OCI-LY3 (cell line): ENCODE measurements around the gene RAB9B.

Source experiments
- H2AFZ ChIP-seq: fragments of 200-600, 300-600 bp; shearing (Covaris generic); 2 replicates; pipeline ENCODE4 v1.6.0; 2014; ENCODE audit warnings: antibody characterized with exemption, low read depth, low read length
- H3K27ac ChIP-seq: fragments of 200-600, 300-600 bp; sonication (generic); 2 replicates; pipeline ENCODE4 v1.5.1; 2014; ENCODE audit warnings: mild to moderate bottlenecking, low read length, moderate library complexity, mixed read lengths
- H3K27me3 ChIP-seq: fragments of 200-600, 300-600 bp; sonication (generic); 2 replicates; pipeline ENCODE4 v1.6.1; 2014; ENCODE audit warnings: low read depth, low read length, mixed read lengths
- H3K36me3 ChIP-seq: fragments of 200-600, 300-600 bp; sonication (generic); replicated peaks from 2 replicates; pipeline ENCODE3; 2014; ENCODE audit warnings: low read depth, low read length, mixed read lengths
- H3K4me1 ChIP-seq: fragments of 300-600, 200-600 bp; sonication (generic); 2 replicates; pipeline ENCODE4 v1.6.1; 2014; ENCODE audit warnings: low read length, mixed read lengths
- H3K4me2 ChIP-seq: fragments of 200-600, 300-600 bp; sonication (generic); 2 replicates; pipeline ENCODE4 v1.6.1; 2014; ENCODE audit warnings: low read length, mixed read lengths
- H3K4me3 ChIP-seq: fragments of 300-600, 200-600 bp; sonication (generic); 2 replicates; pipeline ENCODE4 v1.5.1; 2014; ENCODE audit warnings: antibody characterized with exemption, mild to moderate bottlenecking, low read length, moderate library complexity
- H3K79me2 ChIP-seq: fragments of 300-600, 200-600 bp; shearing (Covaris generic); 2 replicates; pipeline ENCODE4 v1.6.1; 2014; ENCODE audit warnings: mild to moderate bottlenecking, low read length, mixed read lengths
- H3K9ac ChIP-seq: fragments of 300-600, 200-600 bp; shearing (Covaris generic); 2 replicates; pipeline ENCODE4 v1.6.0; 2014; ENCODE audit warnings: mild to moderate bottlenecking, low read length, moderate library complexity
- H3K9me3 ChIP-seq: fragments of 200-600, 300-600 bp; shearing (Covaris generic); 2 replicates; pipeline ENCODE4 v1.6.1; 2014; ENCODE audit warnings: low read length, mixed read lengths; ENCODE audit not compliant: insufficient read depth
- H4K20me1 ChIP-seq: fragments of 200-600, 300-600 bp; sonication (generic); 2 replicates; pipeline ENCODE4 v1.6.1; 2016; ENCODE audit warnings: low read length, mixed read lengths; ENCODE audit not compliant: insufficient read depth
- EZH2phosphoT487 ChIP-seq: fragments of 200-600 bp; shearing (Covaris generic); IDR thresholded peaks from 2 replicates; pipeline ENCODE4 v1.6.1; 2018; ENCODE audit warnings: antibody characterized with exemption, mixed run types, low read depth
- TF ChIP-seq, protein P1 (sequence below): fragments of 200-600, 300-600 bp; sonication (generic); IDR thresholded peaks from 2 replicates; pipeline ENCODE4 v1.5.1; 2014; ENCODE audit warnings: antibody characterized with exemption, low read length, low read depth

RAB9B gene

GRCh38 chrX:103780336-103781061 is 51.6 kb downstream of the RAB9B start:
- Histone ChIP-seq H3K79me2 (no peaks in the 10 kb centered on the region), H3K36me3 (no peaks in the 10 kb centered on the region), H3K4me3 (no peak overlapping the region)

GRCh38 chrX:103779141-103779789 is 52.8 kb downstream of the RAB9B start:
- H4K20me1 ChIP-seq = no peaks in the 10 kb centered on the region
- no peak overlapping the region for H3K27ac ChIP-seq
- H3K9ac ChIP-seq = no peak overlapping the region
- no peak overlapping the region for H2AFZ ChIP-seq
- H3K4me3 ChIP-seq = no peak overlapping the region
- H3K36me3 ChIP-seq = no peaks in the 10 kb centered on the region
- H3K79me2 ChIP-seq = no peaks in the 10 kb centered on the region
- H3K27me3 ChIP-seq = 0 out of 2 replicates have a peak, but pooled peaks cover 3% of the 10 kb centered on the region
- no peak overlapping the region for H3K4me2 ChIP-seq
- H3K4me1 ChIP-seq = no peaks in the 10 kb centered on the region
- no peak for TF ChIP-seq EZH2phosphoT487
- TF ChIP-seq, protein P1, sequence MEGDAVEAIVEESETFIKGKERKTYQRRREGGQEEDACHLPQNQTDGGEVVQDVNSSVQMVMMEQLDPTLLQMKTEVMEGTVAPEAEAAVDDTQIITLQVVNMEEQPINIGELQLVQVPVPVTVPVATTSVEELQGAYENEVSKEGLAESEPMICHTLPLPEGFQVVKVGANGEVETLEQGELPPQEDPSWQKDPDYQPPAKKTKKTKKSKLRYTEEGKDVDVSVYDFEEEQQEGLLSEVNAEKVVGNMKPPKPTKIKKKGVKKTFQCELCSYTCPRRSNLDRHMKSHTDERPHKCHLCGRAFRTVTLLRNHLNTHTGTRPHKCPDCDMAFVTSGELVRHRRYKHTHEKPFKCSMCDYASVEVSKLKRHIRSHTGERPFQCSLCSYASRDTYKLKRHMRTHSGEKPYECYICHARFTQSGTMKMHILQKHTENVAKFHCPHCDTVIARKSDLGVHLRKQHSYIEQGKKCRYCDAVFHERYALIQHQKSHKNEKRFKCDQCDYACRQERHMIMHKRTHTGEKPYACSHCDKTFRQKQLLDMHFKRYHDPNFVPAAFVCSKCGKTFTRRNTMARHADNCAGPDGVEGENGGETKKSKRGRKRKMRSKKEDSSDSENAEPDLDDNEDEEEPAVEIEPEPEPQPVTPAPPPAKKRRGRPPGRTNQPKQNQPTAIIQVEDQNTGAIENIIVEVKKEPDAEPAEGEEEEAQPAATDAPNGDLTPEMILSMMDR = no peak
- no peaks in the 10 kb centered on the region for H3K9me3 ChIP-seq

More at GRCh38 chrX:103780336-103781061, 51.6 kb downstream of the RAB9B start:
- H3K27ac ChIP-seq = no peak overlapping the region
- no peaks in the 10 kb centered on the region for H3K9me3 ChIP-seq
- TF ChIP-seq, protein P1 = no peak
- no peak for TF ChIP-seq EZH2phosphoT487
- H3K27me3 ChIP-seq = 0 out of 2 replicates have a peak, but pooled peaks cover 3% of the 10 kb centered on the region
- H3K4me2 ChIP-seq = no peak overlapping the region
- H2AFZ ChIP-seq = no peak overlapping the region
- no peaks in the 10 kb centered on the region for H3K4me1 ChIP-seq
- no peak overlapping the region for H3K9ac ChIP-seq
- H4K20me1 ChIP-seq = no peaks in the 10 kb centered on the region

DNA sequence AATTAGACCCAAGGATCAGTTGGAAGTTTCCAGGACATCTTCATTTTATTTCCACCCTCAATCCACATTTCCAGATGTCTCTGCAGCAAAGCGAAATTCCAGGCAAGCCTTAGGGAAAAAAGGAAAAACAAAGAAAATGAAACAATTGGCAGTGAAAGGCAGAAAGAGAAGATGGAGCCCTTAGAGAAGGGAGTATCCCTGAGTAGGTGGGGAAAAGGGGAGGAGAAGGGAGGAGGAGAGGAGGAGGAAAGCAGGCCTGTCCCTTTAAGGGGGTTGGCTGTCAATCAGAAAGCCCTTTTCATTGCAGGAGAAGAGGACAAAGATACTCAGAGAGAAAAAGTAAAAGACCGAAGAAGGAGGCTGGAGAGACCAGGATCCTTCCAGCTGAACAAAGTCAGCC is 55.5 kb downstream of the RAB9B start, which contains the start of gene PLP1:
PLP1 (plus strand) TSS at position 295 of the 400 bp plus-strand sequence. CDS start 156 bp downstream, outside the sequence.
- TF ChIP-seq EZH2phosphoT487 = no peak
- TF ChIP-seq, protein P1 = no peak
- Histone ChIP-seq H2AFZ (no peak within 1 kb of the TSS), H3K27ac (no peak within 1 kb of the TSS), H3K36me3 (no peaks in the 10 kb centered on the region), H3K9ac (no peak within 1 kb of the TSS), H3K27me3 (0 out of 2 replicates have a peak, but pooled peaks cover 3% of the 10 kb centered on the region), H3K9me3 (no peaks in the 10 kb centered on the region), H3K4me3 (no peak within 1 kb of the TSS), H4K20me1 (no peaks in the 10 kb centered on the region), H3K4me1 (peaks cover 17% of the 10 kb centered on the region), H3K4me2 (no peak within 1 kb of the TSS), H3K79me2 (no peaks in the 10 kb centered on the region)

DNA sequence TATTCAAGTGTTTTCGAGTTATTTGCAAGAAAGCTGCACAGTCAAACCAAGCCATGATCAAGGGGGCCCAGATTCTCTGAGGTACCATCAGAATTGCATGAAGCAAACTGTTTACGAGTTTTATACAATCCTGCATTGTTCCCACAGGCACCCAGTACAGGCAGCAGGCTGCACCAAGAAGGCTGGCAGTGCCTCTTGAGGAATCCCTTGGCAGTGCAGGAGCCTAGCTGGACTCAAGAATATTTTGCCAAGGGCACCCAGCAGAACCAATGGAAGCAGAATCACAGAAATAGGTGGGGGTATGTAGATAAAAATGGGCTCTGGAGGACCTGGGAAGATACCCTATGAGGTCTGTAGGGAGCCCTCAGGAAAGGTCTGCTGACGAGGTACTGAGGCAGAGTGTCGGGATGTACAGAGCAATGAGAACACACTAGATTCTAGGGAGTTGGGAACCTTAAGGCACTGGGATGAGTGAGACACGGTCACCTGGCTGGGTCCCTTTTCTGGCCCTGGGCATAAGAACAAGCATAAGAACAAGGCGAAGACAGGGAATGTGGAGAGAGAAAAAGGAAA is 57.9 kb downstream of the RAB9B start:
- no peaks in the 10 kb centered on the region for H3K36me3 ChIP-seq
- H3K9me3 ChIP-seq = no peaks in the 10 kb centered on the region
- H3K4me3 ChIP-seq = no peak overlapping the region
- H3K4me2 ChIP-seq = no peak overlapping the region
- 0 out of 2 replicates have a peak, but pooled peaks cover 3% of the 10 kb centered on the region for H3K27me3 ChIP-seq
- H3K27ac ChIP-seq = no peak overlapping the region
- no peak overlapping the region for H3K9ac ChIP-seq
- TF ChIP-seq EZH2phosphoT487 = no peak
- TF ChIP-seq, protein P1 = peak; percentile 45
- no peaks in the 10 kb centered on the region for H3K79me2 ChIP-seq
- peaks cover 21% of the 10 kb centered on the region for H3K4me1 ChIP-seq
- no peak overlapping the region for H2AFZ ChIP-seq
- no peaks in the 10 kb centered on the region for H4K20me1 ChIP-seq
